Activated CD8-positive, alpha-beta T cell treated with anti-CD3 and anti-CD28 coated beads for 36 hours (primary cell): ENCODE measurements around the gene LARGE1. TPM values are rescaled to one million over a fixed set of nuclear protein-coding genes. Genes with fewer than 3 reads are reported as not detected.

ENCODE experiments used
- ATAC-seq: fragments of 200-7000 bp; cut with Tn5 transposase; one replicate; pipeline ENCODE4 v1.10.0; 2021; ENCODE audit warnings: mild to moderate bottlenecking, moderate library complexity
- CTCF ChIA-PET: fragments of 350-600 bp; sonication (Branson Sonifier 250); formaldehyde crosslinking; loops from one replicate; lab custom pipeline; 2021; ENCODE audit warnings: antibody characterized with exemption; lab: Charles Lee
- POLR2A ChIA-PET: fragments of 350-600 bp; sonication (Branson Sonifier 250); formaldehyde crosslinking; loops from one replicate; lab custom pipeline; 2021; ENCODE audit warnings: antibody characterized with exemption; lab: Charles Lee
- DNase-seq: peaks from one replicate; pipeline ENCODE4 v3.0.0-alpha.2; 2020
- H3K27ac Mint-ChIP-seq: one replicate; pipeline ENCODE4 v1.8.0; 2021; ENCODE audit warnings: mild to moderate bottlenecking, mixed read lengths
- H3K27me3 Mint-ChIP-seq: one replicate; pipeline ENCODE4 v1.8.0; 2021; ENCODE audit warnings: mixed read lengths
- H3K36me3 Mint-ChIP-seq: one replicate; pipeline ENCODE4 v1.8.0; 2021; ENCODE audit warnings: low read depth, mixed read lengths
- H3K4me1 Mint-ChIP-seq: one replicate; pipeline ENCODE4 v1.8.0; 2021; ENCODE audit warnings: low read depth, mixed read lengths
- H3K4me3 Mint-ChIP-seq: one replicate; pipeline ENCODE4 v1.8.0; 2021; ENCODE audit warnings: mild to moderate bottlenecking, moderate library complexity, mixed read lengths
- H3K9me3 Mint-ChIP-seq: one replicate; pipeline ENCODE4 v1.8.0; 2021; ENCODE audit warnings: mixed read lengths
- intact Hi-C: fragments of 100-400 bp; cut with micrococcal nuclease; formaldehyde crosslinking; loops from one replicate; pipeline ENCODE4 v1.10.0; 2022
- total RNA-seq, 2 experiments: library from RNA; stranded (reverse); gene quantifications; one replicate each; pipeline ENCODE4 v1.2.3, GENCODE V29; 2021
- TF ChIP-seq, protein P1 (sequence below): fragments of 200-600 bp; IDR thresholded peaks from one replicate; pipeline ENCODE4 v1.8.0; 2022; ENCODE audit warnings: antibody characterized with exemption, mild to moderate bottlenecking

Gene LARGE1
- total RNA-seq, 2 experiments from 2014 or later: 0.31 to 0.32 TPM

DNA sequence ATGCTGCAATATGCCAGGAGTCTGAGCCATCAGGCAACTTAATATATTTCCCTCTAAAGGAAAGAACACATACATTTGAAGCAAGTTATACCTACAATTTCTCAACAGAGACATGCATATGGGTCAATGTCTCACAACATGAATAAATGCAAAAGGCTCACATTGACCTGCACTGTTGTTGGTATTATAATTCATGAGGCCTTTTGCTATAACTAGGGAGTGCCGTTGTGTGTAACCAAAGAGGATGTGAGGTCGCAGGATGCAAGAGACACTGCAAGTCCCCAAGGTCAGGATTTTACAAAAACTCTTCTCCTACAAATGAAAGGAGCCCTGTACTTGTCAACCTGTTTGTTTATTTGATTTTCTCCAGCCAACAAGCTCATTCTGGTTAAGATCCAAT lies 250.5 kb downstream of the LARGE1 start:
- no peaks in the 10 kb centered on the region for H3K4me1 Mint-ChIP-seq
- DNase-seq (no peak), ATAC-seq (no peak)
- no peak overlapping the region for H3K4me3 Mint-ChIP-seq
- H3K27me3 Mint-ChIP-seq: no peaks in the 10 kb centered on the region
- ChIA-PET CTCF (no interaction called here), POLR2A (no interaction called here)
- TF ChIP-seq, protein P1, sequence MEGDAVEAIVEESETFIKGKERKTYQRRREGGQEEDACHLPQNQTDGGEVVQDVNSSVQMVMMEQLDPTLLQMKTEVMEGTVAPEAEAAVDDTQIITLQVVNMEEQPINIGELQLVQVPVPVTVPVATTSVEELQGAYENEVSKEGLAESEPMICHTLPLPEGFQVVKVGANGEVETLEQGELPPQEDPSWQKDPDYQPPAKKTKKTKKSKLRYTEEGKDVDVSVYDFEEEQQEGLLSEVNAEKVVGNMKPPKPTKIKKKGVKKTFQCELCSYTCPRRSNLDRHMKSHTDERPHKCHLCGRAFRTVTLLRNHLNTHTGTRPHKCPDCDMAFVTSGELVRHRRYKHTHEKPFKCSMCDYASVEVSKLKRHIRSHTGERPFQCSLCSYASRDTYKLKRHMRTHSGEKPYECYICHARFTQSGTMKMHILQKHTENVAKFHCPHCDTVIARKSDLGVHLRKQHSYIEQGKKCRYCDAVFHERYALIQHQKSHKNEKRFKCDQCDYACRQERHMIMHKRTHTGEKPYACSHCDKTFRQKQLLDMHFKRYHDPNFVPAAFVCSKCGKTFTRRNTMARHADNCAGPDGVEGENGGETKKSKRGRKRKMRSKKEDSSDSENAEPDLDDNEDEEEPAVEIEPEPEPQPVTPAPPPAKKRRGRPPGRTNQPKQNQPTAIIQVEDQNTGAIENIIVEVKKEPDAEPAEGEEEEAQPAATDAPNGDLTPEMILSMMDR: no peak
- no peaks in the 10 kb centered on the region for H3K9me3 Mint-ChIP-seq
- no peaks in the 10 kb centered on the region for H3K36me3 Mint-ChIP-seq
- H3K27ac Mint-ChIP-seq: no peak overlapping the region
- intact Hi-C loops: no loop called here

DNA sequence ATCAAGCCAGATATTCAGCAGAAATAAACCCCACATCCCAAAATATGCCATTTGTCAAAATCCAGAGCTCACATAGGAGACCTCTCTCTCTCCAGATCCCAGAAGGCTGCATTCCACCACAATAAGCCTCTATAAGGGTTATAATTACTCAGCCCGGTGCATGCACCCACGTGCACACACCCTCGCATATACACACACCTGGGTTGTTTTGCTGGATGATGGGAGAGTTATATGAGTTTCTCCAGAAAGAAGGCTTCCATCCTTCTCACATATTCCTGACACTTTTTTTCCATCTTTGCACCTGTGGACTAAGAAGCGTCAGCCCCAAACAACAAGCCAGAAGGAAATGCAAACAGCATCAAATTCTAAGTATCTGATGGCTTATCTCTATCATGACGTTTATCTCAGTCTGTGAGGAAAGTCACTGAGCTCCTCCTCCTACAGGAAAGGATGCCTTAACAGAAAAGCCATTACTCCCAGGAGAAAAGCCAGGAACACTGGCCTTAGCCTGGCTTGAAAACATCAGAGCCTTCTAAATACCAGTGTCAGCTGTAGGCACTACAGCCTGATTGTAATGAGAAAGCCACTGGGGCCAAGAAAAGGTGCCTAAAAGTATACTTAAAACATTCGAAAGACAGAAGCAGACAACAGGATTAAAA lies 253.2 kb downstream of the LARGE1 start:
- Mint-ChIP-seq H3K4me1 (no peaks in the 10 kb centered on the region), H3K27ac (no peak overlapping the region), H3K27me3 (no peaks in the 10 kb centered on the region), H3K36me3 (no peaks in the 10 kb centered on the region), H3K4me3 (no peak overlapping the region), H3K9me3 (no peaks in the 10 kb centered on the region)
- ChIA-PET CTCF (no interaction called here), POLR2A (no interaction called here)
- ATAC-seq (no peak), DNase-seq (no peak)
- TF ChIP-seq, protein P1: no peak
- intact Hi-C loops: no loop called here

DNA sequence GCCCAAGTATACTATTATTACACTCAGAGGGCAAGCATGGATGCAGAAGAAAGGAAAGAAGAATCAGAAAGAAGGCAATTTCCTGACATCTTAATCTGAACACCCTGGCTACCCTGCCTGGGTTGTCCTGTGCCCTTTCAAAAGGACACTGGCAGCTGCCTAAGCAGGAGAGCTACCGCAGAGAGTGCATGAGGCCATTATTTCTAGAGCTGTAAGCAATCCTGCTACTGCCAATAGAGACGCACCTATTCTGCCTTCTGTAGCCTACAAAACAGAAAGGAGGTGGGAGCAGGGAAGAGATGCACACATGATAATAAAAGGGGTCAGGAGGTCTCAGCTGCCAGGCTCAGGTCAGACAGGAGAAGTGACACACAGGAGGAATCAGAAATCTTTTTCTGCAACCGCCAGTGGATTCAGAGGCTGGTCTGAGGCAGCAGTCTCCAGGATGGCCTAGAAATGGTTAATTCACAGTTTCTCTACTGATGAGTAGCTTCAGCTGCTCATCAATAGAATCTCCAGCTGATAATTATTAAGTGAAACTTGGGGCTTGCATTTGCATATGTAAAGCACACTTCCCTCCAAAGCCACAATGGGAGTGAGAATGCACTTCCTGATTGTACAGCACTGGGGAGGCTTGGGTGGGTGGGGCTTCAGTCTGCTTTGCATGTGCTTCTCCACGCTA lies 253.9 kb downstream of the LARGE1 start:
- TF ChIP-seq, protein P1: no peak
- H3K27ac Mint-ChIP-seq: no peak overlapping the region
- no peaks in the 10 kb centered on the region for H3K9me3 Mint-ChIP-seq
- ChIA-PET CTCF (no interaction called here), POLR2A (no interaction called here)
- no peak overlapping the region for H3K4me3 Mint-ChIP-seq
- intact Hi-C loops: no loop called here
- H3K36me3 Mint-ChIP-seq: no peaks in the 10 kb centered on the region
- no peaks in the 10 kb centered on the region for H3K27me3 Mint-ChIP-seq
- ATAC-seq (no peak), DNase-seq (no peak)
- no peaks in the 10 kb centered on the region for H3K4me1 Mint-ChIP-seq

DNA sequence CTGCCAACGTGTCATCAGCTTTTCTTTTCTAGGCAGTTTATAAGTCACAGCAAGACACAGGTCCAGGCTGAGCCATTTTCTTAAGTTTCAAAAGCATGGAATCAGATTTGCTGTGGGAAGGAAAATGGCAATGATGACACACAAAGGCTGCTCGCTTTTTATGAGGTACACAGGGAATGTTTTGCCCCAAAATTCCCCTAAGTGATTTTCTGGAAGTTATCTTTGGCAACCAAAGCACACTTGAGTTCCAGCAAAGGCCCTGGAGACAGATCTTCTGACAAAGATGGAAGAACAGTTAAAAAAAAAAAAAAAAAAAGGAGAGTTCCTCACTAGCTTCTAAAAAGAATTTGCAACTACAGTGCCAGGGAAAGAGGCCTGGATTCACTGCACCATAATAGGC lies 260.8 kb downstream of the LARGE1 start:
- peaks cover 12% of the 10 kb centered on the region for H3K9me3 Mint-ChIP-seq
- no peak for ATAC-seq
- CTCF ChIA-PET: no interaction called here
- no peak overlapping the region for H3K27ac Mint-ChIP-seq
- intact Hi-C loops: no loop called here
- H3K4me1 Mint-ChIP-seq: no peaks in the 10 kb centered on the region
- POLR2A ChIA-PET: interaction anchor here (0.6 kb wide), 1 partner anchor 74 kb away, joined by 3 read pairs; no protein-coding TSS in a partner anchor
- no peak for DNase-seq
- no peaks in the 10 kb centered on the region for H3K36me3 Mint-ChIP-seq
- H3K4me3 Mint-ChIP-seq: no peak overlapping the region
- TF ChIP-seq, protein P1: no peak
- H3K27me3 Mint-ChIP-seq: no peaks in the 10 kb centered on the region

DNA sequence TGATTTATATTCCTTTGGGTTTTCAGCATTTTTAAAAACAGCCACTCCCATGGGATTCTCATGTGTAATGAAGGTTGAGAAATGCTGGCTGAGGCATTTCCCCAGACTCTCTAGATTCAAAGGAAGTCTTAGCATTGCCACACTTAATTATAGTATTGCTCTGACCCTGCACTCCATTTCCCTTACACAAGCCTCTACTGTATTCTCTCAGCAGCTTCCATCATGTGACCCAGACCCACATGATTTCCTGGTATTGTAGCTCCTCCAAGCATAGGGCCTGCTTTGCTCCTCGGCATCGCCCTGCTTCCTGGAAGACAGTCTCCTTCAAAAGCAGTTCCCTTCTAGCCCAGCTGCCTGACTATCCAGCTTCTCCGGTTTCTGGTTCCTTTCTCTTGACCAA lies 261.5 kb downstream of the LARGE1 start:
- ChIA-PET POLR2A (interaction anchor here (0.6 kb wide), 1 partner anchor 75 kb away, joined by 3 read pairs; no protein-coding TSS in a partner anchor), CTCF (no interaction called here)
- H3K4me3 Mint-ChIP-seq: no peak overlapping the region
- no peaks in the 10 kb centered on the region for H3K4me1 Mint-ChIP-seq
- H3K27ac Mint-ChIP-seq: no peak overlapping the region
- no peaks in the 10 kb centered on the region for H3K27me3 Mint-ChIP-seq
- no peak for ATAC-seq
- no peaks in the 10 kb centered on the region for H3K36me3 Mint-ChIP-seq
- no peak for DNase-seq
- intact Hi-C loops: no loop called here
- TF ChIP-seq, protein P1: no peak
- H3K9me3 Mint-ChIP-seq: peaks cover 14% of the 10 kb centered on the region
